ENCODE measurements around the gene LSM11.

Gene LSM11

GRCh38 chr5:157785801-157786200, 42.3 kb downstream of the LSM11 start:
- Histone ChIP-seq H3K4me3 (ENCODE audit: low read depth, low read length) (no peak overlapping the region), H3K27me3 (replicated peaks) (no peaks in the 10 kb centered on the region), H3K27ac (no peak overlapping the region), H3K36me3 (replicated peaks) (peaks cover 19% of the 10 kb centered on the region)
- no peak for TF ChIP-seq CTCF (IDR thresholded peaks at IDR 0.05; ENCODE audit: low read depth, low read length, missing control alignments)
- in situ Hi-C loops (cut with HindIII; ENCODE audit: low pct_ligation_motif_present, low sequenced_read_pairs) = no loop called here
- no peak for DNase-seq

DNA sequence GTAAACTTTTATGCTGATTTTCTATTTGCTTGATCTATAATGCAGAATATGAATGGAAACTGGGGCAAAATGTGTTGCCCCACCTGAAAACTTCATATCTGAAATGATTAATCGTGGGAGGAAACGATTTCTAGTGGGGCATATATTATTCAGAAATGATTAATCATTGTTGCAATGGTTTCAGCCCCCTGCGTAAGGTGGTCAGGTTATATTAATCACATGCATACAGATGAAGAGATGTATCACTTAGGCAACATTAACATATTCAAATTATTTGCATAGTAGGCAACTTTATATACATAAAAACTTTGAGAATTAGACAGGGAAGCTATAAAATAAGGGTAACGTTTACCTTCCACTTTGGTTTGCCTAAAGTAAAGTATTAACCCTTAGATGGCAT, 49.8 kb downstream of the LSM11 start:
- no peak for TF ChIP-seq CTCF (IDR thresholded peaks at IDR 0.05; ENCODE audit: low read depth, low read length, missing control alignments)
- Histone ChIP-seq H3K27me3 (replicated peaks) (no peaks in the 10 kb centered on the region), H3K36me3 (replicated peaks) (peaks cover 13% of the 10 kb centered on the region), H3K4me3 (ENCODE audit: low read depth, low read length) (no peak overlapping the region), H3K27ac (no peak overlapping the region)
- in situ Hi-C loops (cut with HindIII; ENCODE audit: low pct_ligation_motif_present, low sequenced_read_pairs) = no loop called here
- no peak for DNase-seq

DNA sequence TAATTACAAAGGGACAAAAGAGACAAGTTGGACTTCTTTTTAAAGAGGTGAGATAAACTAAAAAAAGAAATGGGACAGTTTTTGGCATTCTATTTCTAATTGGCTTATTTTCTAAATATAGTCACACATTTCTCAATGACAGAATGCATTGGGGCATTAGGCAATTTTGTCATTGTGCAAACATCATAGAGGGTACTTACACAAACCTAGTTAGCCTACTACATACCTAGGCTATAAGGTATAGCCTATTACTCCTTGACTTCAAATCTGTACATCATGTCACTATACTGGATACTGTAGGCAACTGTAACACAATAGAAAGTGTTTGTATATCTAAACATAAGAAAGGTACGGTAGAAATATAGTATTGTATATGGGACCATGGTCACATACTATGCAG, 56.1 kb downstream of the LSM11 start:
- no peaks in the 10 kb centered on the region for H3K27me3 ChIP-seq (replicated peaks)
- no peak for DNase-seq
- H3K4me3 ChIP-seq (ENCODE audit: low read depth, low read length) = no peak overlapping the region
- no peak overlapping the region for H3K27ac ChIP-seq
- TF ChIP-seq CTCF (IDR thresholded peaks at IDR 0.05; ENCODE audit: low read depth, low read length, missing control alignments) = no peak
- peaks cover 15% of the 10 kb centered on the region for H3K36me3 ChIP-seq (replicated peaks)
- in situ Hi-C loops (cut with HindIII; ENCODE audit: low pct_ligation_motif_present, low sequenced_read_pairs) = no loop called here

GRCh38 chr5:157800137-157800536, 56.6 kb downstream of the LSM11 start:
- Histone ChIP-seq H3K4me3 (ENCODE audit: low read depth, low read length) (no peak overlapping the region), H3K27ac (no peak overlapping the region), H3K36me3 (replicated peaks) (peaks cover 16% of the 10 kb centered on the region), H3K27me3 (replicated peaks) (no peaks in the 10 kb centered on the region)
- no peak for TF ChIP-seq CTCF (IDR thresholded peaks at IDR 0.05; ENCODE audit: low read depth, low read length, missing control alignments)
- DNase-seq = no peak
- in situ Hi-C loops (cut with HindIII; ENCODE audit: low pct_ligation_motif_present, low sequenced_read_pairs) = no loop called here

DNA sequence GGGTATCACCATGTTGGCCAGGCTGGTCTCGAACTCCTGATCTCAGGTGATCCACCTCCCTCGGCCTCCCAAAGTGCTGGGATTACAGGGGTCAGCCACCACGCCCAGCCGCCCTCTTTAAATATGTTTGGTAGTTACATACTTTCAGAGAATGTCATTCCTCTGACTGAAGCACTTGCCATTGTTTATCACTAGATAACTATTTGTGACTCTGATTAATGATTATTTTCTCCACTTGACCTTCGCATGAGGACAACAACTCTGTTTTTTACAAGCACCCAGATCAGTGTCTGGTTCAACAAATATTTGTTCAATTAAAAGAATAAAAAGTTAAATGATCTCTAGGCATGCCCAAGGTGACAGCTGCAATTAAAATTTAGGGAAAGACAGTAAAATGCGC, 59.2 kb downstream of the LSM11 start:
- no peak for DNase-seq
- Histone ChIP-seq H3K27ac (no peak overlapping the region), H3K27me3 (replicated peaks) (no peaks in the 10 kb centered on the region), H3K4me3 (ENCODE audit: low read depth, low read length) (no peak overlapping the region), H3K36me3 (replicated peaks) (peaks cover 23% of the 10 kb centered on the region)
- TF ChIP-seq CTCF (IDR thresholded peaks at IDR 0.05; ENCODE audit: low read depth, low read length, missing control alignments) = no peak
- in situ Hi-C loops (cut with HindIII; ENCODE audit: low pct_ligation_motif_present, low sequenced_read_pairs) = no loop called here

DNA sequence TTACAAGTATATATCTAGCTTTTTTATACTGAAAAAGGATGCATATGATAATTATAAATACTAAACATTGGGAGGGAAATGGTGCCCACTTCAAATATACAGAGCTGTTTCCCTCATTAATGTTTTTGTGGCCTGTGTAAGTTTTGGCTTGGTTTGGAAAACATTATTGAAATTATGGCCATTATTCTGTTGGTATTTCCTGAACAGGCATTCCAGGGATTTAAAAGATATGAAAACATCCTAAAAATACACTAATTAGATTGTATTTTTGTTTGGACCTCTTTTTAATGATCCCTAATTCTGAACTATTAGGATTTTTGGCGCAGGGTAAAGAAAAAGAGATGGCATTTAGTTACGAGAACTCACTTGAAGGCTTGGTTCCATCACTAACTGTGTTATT, 64.5 kb downstream of the LSM11 start:
- H3K4me3 ChIP-seq (ENCODE audit: low read depth, low read length) = no peak overlapping the region
- H3K27ac ChIP-seq = no peak overlapping the region
- DNase-seq = no peak
- peaks cover 49% of the 10 kb centered on the region for H3K36me3 ChIP-seq (replicated peaks)
- no peaks in the 10 kb centered on the region for H3K27me3 ChIP-seq (replicated peaks)
- TF ChIP-seq CTCF (IDR thresholded peaks at IDR 0.05; ENCODE audit: low read depth, low read length, missing control alignments) = no peak
- in situ Hi-C loops (cut with HindIII; ENCODE audit: low pct_ligation_motif_present, low sequenced_read_pairs) = no loop called here

Measured in brain microvascular endothelial cell (primary cell).